Epithelial cell of prostate (primary cell): ENCODE results near the gene RBMY1B.
"Not testable (repeated sequence)": the region's sequence is repeated elsewhere in the genome, so short reads cannot be mapped to it uniquely, and the experiment has no call there.

Experiments
- DNase-seq: peaks from one replicate; pipeline ENCODE4 v3.0.0-alpha.2; 2011; ENCODE audit warnings: low read depth, low spot score
- H3K27ac ChIP-seq: fragments of 450-650 bp; 2 replicates; pipeline ENCODE4 v1.5.1; 2017; ENCODE audit warnings: mild to moderate bottlenecking

Gene RBMY1B

DNA sequence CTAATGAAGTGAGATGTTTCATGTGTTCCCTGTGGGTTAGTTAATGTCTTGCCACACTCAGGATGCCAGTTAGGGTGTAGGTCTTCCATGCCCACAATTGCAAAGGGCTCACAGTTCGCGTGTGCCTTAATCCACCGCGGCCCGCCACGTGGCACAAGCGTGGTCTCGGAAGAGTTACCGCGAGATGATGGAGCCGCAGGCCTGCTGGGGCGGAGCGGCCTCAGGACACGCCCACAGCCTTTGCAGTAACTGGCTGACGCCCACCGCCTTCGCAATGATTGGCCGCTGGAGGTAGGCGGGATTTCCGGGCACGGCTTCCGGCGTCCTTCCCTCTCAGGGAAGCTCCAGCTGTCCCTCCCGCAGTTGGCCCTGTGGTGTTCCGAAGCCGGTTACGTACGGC, at the start of gene RBMY1B:
Gene RBMY1B (plus strand): TSS at position 301 of the 400 bp plus-strand sequence. CDS start 2,013 bp downstream, outside the sequence.
- not testable (repeated sequence) for H3K27ac ChIP-seq, DNase-seq

DNA sequence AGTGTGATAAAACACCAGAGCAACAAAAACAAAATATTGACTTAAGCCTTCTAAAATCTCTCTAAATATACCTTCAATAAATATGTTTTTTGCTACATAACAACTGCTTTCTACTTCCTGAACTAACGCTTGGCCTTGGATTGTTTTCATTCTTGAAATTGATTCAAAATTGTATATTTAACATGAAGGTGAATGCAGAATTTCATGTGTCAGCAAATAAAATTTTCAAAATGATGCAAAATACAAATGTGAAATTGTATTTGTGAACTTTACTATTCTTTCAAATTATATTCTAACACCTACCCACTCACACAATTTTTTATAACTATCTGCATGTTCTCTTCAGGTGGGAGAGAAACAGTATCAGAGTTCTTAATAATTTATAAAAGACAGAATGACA, 48.2 kb upstream of the RBMY1B start:
- H3K27ac ChIP-seq, DNase-seq: not testable (repeated sequence)

DNA sequence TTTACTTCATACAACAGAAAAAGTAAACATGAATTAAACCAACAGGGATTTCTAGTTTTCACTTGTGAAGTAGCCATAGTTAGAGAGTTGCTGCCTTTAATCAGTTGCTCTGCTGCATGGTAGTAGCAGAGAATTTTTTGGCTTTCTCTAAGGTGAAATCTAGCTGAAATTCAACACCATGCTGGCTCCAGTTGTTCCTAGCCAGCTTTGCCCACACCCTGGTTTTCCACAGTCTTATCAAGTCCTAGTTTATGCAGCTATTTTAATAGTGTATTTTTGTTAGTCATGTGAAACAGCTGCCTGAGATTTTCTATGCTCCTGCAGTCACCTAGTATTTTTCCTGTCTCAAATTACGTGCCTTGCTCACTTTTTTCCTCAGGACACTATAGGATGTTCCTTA, 28.2 kb upstream of the RBMY1B start:
- no peak for DNase-seq

DNA sequence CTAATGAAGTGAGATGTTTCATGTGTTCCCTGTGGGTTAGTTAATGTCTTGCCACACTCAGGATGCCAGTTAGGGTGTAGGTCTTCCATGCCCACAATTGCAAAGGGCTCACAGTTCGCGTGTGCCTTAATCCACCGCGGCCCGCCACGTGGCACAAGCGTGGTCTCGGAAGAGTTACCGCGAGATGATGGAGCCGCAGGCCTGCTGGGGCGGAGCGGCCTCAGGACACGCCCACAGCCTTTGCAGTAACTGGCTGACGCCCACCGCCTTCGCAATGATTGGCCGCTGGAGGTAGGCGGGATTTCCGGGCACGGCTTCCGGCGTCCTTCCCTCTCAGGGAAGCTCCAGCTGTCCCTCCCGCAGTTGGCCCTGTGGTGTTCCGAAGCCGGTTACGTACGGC, 23.4 kb downstream of the RBMY1B start, which contains the start of gene RBMY1A1:
Gene RBMY1A1 (plus strand): TSS at position 301 of the 400 bp plus-strand sequence. CDS start 2,013 bp downstream, outside the sequence.
- DNase-seq, H3K27ac ChIP-seq: not testable (repeated sequence)

More for the DNA sequence above, 28.2 kb upstream of the RBMY1B start:
- no peak overlapping the region for H3K27ac ChIP-seq

DNA sequence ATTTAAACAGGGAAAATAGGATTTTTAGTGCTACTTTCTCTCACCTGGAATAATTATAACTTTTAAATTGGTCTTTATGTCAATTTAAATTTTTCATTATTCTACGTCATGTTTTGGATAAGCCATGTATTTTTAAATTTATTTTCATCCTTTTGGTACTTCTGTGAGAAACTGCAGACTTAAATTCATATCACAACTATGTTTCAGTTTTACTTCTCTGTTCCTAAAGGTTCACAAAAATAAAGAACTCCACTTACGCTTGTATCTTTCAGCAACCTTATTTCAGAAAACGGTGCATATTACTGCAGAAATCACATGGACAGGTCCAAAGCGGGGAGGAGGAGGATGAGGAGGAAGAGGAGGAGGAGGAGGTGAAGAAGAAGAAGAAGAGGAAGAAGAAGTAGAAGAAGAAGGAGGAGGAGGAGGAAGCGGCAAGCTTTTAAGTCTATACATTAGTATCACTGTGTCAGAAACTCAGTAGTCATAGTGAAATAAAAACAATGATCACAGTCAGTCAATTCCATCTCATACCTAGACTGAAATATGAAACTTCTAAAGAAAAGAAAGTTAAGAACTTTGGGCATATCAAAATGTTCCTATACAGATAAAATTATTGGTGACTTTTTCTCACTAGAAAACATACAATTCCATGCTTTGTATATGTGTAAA, 48.3 kb downstream of the RBMY1B start:
- H3K27ac ChIP-seq, DNase-seq: not testable (repeated sequence)
